PC-3 (cell line): Measurements from ENCODE around the gene TDRD5.

Experiments used
- EZH2 ChIP-seq: fragments of 300-600 bp; sonication (generic); IDR thresholded peaks from one replicate; pipeline ENCODE4 v1.6.1; 2017; ENCODE audit warnings: antibody characterized with exemption, mild to moderate bottlenecking, low read length; ENCODE audit not compliant: unreplicated experiment
- TF ChIP-seq, protein P1 (sequence below): fragments of 300-600 bp; sonication (generic); conservative IDR thresholded peaks from 2 replicates; pipeline ENCODE4 v1.5.1; 2017; ENCODE audit warnings: antibody characterized with exemption, low read depth, mild to moderate bottlenecking, low read length

DNA sequence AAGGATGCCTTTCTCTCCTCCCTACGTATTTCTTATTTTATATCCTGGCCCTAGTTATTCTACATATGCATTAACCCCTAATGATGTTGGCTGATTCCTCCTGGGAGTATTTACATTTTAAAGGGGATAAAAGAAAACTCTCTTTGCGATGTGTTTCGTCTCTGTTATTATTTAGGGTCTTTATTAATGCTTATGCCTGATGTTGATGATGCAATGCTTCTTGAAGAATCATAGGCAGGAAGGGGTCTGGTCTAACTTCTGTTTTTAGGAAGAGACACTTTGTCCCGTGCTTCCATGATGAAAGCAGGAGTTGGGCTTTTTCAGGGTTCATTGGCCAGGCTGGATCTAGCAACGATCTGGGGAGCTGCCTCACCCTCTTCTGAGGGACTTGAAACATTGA lies 15.1 kb upstream of the TDRD5 start:
- TF ChIP-seq, protein P1, sequence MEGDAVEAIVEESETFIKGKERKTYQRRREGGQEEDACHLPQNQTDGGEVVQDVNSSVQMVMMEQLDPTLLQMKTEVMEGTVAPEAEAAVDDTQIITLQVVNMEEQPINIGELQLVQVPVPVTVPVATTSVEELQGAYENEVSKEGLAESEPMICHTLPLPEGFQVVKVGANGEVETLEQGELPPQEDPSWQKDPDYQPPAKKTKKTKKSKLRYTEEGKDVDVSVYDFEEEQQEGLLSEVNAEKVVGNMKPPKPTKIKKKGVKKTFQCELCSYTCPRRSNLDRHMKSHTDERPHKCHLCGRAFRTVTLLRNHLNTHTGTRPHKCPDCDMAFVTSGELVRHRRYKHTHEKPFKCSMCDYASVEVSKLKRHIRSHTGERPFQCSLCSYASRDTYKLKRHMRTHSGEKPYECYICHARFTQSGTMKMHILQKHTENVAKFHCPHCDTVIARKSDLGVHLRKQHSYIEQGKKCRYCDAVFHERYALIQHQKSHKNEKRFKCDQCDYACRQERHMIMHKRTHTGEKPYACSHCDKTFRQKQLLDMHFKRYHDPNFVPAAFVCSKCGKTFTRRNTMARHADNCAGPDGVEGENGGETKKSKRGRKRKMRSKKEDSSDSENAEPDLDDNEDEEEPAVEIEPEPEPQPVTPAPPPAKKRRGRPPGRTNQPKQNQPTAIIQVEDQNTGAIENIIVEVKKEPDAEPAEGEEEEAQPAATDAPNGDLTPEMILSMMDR = no peak
- no peak for TF ChIP-seq EZH2
